ENCODE data around the gene KRTAP10-8.
"Not testable (repeated sequence)": the region's sequence is repeated elsewhere in the genome, so short reads cannot be mapped to it uniquely, and the experiment has no call there.

Gene KRTAP10-8

DNA sequence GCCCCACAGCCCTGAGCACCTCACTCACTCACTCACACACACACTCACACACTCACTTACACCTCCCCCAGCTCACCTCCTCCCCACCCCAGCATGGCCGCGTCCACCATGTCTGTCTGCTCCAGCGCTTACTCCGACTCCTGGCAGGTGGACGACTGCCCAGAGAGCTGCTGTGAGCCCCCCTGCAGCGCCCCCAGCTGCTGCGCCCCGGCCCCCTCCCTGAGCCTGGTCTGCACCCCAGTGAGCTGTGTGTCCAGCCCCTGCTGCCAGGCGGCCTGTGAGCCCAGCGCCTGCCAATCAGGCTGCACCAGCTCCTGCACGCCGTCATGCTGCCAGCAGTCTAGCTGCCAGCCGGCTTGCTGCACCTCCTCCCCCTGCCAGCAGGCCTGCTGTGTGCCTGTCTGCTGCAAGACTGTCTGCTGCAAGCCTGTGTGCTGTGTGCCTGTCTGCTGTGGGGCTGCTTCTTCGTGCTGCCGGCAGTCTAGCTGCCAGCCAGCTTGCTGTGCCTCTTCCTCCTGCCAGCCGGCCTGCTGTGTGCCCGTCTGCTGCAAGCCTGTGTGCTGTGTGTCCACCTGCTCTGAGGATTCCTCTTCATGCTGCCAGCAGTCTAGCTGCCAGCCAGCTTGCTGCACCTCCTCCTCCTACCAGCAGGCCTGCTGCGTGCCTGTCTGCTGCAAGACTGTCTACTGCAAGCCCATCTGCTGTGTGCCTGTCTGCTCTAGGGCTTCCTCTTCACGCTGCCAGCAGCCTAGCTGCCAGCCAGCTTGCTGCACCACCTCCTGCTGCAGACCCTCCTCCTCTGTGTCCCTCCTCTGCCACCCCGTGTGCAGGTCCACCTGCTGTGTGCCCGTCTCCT lies 34.7 kb downstream of the KRTAP10-8 start, which contains the start of gene KRTAP10-11:
TSS of gene KRTAP10-11 (plus strand) at position 49 of the 856 bp plus-strand sequence. CDS start at position 94, 45 bp downstream.
- DNase-seq: not testable (repeated sequence)

DNA sequence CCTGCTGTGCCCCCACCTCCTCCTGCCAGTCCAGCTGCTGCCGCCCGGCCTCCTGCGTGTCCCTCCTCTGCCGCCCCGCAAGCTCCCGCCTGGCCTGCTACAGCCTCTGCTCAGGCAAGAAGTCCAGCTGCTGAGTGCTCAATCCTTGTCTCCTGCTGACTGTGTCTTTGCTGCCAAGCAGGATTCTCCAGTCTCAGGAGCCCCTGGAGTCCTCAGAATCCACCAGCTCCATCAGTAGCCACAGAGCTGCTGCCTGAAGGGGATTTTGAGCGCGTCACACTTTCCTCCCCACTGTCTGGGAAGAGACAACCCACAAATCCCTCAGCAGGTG lies 35.3 kb downstream of the KRTAP10-8 start:
- no peak for DNase-seq

DNA sequence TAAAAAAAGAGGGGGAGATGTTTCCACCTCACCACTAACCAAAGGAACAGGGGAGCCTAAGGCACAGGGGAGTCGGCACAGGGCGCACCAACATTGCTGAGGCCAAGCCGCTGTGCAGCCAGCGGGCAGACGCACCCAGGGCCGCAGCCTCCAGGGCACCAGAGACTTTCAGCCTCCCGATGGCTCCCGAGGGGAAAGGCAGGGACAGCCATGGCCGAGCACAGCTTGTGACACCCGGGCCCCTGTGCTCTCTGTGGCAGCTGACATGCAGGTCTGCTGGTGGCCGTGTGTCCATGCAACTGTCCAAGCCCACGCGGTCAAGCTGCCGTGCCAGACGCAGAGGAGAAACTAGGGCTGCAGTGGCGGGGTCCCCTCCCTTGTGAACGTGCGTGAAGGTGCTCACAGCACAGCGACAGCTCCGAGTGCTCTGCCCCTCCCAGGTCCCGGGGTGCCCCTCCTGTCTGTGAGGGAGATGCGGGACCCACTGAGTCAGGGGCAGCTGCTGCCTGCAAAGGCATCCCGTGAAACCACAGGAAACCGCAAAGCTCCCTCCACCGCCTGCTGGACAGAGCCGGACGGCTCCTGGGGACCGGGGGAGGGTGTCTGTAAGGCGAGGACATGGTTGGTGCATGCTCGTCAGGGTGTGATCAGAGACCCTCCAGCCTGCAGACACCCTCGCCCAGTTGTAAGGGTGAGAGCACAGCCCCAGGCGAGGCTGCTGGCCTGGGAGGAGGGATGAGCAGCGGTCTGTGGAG lies 36.9 kb downstream of the KRTAP10-8 start:
- no peak for DNase-seq

DNA sequence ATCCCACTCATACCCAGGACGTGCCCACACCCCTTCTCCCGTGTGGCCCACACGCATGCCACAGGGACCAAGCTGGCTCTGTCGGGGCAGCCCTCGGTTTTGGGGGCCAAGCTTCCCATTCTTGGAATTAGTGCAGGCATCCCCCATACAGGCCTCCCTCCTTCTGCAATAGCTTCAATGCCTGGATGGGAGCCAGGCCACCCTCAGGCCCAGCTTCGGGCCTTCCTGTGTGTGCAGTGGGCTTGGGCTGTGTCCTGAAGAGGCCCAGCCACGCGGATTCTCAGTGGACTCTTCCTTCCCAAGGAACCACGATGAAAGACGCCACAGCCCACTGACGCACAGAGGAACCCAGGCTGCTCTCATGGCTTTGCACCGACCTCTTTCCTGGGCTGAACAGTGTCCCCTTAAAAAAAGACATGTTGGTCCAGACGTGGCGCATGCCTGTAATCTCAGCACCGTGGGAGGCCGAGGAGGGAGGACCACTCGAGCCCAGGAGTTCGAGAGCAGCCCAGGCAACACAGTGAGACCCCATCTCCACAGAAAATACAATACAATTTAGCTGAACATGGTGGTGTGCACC lies 37.7 kb downstream of the KRTAP10-8 start:
- DNase-seq: no peak

DNA sequence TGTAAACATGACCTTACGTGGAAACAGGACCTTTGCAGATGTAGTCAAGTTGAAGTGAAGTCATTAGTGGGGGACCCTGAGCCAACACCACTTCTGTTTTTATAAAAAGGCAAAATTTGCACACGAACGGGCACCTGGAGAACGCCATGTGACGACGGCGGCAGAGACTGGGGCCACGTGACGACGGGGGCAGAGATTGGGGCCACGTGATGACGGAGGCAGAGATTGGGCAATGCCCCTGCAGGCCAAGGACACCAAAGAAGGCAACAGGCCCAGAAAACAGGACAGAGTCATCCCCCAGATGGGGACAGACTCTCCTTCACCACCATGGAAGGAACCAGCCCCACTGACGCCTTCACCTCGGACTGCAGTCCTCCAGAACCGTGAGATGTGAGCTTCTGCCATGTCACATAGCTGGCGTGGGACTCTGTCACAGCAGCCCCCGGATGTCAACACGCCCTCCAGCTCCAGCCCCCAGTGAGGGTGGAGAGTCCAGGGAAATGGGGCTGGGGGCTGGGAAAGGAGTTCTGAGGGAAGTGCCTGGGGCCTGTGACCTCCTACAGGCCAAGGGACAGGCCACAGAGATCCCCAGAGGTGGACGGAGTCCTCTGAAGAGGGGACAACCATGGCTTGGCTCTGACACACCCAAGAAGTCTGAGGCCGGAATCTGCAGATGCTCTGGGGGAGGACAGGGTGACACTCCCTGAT lies 38.5 kb downstream of the KRTAP10-8 start:
- DNase-seq: no peak

DNA sequence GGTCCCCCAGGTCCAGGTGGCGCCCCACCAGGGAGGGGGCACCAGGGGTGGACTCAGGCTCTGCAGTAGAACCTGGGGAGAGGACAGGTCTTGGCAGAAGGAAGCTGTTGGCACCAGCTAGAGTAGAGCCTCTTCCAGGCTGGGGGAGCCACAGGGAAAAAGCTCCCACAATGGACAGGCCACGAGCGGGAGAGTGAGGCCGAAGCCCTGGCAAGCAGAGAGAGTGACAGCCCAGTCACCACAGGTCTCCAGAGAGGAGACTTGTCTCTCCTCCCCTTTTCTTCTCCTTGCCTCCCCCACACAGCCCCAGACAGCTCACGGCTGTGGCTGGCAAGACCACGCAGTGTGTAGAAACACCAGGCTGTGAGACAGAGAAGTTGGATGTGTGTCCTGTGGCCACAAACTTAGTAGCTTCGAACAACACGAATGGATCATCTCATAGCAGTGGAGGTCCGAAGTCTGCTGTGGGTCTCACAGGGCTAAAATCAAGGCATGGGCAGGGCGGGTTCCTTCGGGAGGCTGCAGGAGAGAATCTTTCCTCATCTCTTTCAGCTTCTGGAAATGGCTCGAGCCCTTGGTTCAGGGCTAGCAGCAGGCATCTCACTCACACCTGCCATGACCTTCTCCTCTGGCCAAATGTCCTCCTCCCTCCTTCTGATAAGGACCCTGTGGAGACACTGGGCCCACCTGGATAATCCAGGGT lies 39.2 kb downstream of the KRTAP10-8 start:
- no peak for DNase-seq

DNA sequence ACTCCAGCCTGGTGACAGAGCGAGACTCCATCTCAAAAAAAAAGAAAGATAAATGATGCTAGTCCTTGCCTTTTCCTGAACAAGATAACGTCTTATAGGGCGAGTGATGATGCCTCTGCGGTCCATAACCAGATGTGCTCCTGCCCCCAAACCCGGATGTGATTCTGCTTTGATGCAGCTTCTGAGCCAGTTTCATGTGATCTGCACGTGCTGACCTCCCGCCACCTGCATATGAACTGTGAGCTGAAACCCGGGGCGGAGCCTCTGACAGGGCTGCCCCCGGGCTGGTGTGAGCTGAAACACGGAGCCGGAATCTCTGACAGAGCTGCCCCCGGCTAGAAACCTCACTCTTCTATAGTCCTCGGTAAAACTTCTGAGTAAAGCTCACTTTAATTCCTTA lies 41.2 kb downstream of the KRTAP10-8 start:
- DNase-seq: no peak

DNA sequence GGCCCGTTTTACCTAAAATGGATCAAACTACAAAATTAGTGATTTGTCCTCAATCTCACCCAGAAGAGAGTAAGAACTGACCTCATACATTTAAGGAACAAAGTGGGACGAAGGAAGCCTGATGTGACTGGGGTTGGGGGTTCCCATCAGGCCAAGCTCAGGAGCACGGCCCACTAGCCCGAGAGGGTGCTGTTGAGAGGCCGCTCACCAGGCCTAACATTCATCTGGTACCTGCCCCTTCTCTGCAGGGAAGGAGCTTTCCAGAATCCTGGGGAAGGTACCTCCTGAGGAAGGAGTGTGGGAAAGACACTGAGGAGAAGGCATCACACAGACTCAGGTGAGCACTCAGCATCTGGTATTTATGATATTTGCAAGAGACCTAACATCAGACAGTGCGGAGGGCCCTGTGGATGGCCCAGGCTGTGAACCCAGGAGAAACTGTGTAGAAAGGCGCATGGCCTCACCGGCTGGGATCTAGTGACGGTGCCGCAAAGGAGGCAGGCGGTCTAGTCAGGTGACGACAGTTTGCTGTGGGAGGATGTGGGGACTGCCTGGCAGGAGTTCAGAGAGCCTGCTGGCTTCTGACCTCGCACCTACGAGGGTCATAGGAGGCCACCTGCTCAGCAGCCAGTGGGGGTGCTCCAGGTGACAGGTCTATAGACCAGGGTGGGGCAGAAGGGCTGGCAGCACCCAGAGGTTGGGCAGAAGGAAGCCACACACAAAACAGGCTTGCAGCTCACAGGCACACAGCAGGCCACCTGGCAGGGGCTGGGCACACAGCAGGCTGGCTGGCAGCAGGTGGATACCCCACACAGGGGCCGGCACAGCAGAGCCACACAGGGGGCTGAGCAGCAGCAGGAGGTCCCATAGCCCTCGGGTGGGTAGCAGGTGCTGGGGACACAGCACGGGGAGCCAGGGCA lies 42.0 kb downstream of the KRTAP10-8 start:
- DNase-seq: no peak

DNA sequence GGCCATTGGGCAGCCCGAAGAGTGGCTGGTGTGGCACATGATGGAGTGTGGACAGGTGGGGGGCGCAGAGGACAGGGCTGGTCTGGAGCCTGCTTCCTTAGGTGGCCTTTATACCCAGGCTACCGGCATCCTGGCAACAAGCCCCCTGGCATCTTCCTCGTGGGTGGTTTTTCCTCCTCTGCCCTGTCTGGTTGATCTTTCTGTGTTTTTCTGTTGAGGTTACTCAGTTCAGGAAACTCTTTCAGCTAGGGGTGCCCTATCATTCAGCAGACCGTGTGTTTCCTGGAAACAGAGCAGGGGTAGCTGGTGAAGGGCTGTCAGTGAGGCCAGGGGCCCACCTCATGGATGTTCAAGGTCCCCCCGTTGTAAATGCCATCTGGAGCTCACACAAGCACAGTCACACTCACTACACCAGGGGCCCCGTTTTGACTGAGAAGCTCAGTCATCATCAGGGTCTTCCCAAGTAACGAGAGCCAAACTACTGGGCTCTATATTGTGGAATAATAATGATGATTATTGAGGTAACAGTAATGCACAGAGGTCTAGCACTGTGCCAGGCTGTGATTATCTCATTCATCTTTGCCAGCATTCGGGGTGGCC lies 42.8 kb downstream of the KRTAP10-8 start, which contains the start of gene KRTAP12-4:
TSS of gene KRTAP12-4 (minus strand) at position 84 of the 600 bp plus-strand sequence. CDS start at position 39, 45 bp downstream.
- no peak for DNase-seq

DNA sequence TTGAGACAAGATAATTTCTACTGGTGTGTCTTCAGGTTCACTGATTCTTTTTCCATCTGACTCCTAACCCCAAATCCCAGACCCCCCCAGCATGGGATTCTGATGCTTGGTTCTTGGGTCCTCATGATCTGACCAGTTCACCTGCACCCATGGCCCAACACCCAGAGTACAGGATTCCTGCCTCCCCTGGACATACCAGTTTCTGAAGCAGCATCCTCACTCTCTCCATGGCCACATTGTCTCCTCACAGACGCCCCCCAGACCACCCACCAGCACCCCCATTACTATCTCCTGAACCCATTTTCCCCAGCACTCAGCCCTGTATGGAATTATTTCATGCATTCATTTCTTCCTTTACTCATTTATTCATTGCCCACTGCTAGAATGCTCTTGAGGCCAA lies 45.0 kb downstream of the KRTAP10-8 start:
- DNase-seq: no peak

DNA sequence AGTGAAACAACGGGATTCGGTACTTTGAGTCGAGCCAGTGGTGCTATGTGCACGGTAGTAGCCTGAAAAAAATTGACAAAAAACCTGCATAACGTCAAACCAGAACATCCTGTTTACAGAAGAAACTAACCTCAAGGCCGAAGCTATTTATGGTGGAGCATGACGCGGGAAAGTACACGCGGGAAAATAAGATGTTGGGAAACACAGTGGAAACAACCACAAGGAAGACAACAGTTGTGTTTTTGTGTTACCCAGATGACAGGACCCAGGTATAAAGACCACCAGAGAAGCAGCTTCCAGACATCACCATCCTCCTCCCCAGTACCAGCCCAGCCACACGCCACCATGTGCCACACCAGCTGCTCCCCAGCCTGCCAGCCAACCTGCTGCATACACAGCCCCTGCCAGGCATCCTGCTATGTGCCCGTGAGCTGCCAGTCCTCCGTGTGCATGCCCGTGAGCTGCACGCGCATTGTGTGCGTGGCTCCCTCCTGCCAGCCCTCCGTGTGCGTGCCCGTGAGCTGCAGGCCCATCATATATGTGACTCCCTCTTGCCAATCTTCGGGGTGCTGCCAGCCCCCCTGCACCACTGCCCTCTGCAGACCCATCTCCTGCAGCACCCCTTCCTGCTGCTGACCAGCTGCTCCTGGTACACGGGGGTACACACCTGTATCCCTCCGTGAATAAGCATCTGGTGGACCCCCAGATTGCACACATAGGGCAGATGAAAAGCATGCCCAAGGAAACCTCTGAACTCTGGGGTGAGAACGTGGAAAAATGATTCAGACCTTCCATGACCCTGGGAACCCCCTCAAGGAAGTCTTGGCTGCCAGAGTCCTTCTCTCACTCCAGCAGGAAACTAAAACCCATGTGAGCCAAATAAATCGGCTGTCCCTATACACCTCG lies 46.0 kb downstream of the KRTAP10-8 start, which contains the start of gene KRTAP12-3:
TSS of gene KRTAP12-3 (plus strand) at position 298 of the 906 bp plus-strand sequence. CDS start at position 346, 48 bp downstream.
- no peak for DNase-seq

DNA sequence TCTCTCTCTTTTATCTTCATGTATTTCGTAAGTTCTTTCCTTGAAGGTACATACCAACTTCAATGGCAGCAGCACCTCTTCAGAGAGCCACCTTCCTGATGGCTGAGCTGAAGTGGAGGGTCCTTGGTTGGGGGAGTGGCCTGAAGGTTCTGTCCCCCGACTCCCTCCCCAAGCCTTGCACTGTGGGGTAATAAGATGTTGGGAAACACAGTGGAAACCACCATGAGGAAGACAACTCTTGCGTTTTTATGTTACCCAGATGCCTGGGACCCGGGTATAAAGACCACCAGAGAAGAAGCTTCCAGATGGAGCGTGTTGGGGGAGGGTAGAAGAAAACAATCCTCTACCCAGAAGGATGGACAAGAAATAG lies 46.6 kb downstream of the KRTAP10-8 start:
- DNase-seq: no peak

DNA sequence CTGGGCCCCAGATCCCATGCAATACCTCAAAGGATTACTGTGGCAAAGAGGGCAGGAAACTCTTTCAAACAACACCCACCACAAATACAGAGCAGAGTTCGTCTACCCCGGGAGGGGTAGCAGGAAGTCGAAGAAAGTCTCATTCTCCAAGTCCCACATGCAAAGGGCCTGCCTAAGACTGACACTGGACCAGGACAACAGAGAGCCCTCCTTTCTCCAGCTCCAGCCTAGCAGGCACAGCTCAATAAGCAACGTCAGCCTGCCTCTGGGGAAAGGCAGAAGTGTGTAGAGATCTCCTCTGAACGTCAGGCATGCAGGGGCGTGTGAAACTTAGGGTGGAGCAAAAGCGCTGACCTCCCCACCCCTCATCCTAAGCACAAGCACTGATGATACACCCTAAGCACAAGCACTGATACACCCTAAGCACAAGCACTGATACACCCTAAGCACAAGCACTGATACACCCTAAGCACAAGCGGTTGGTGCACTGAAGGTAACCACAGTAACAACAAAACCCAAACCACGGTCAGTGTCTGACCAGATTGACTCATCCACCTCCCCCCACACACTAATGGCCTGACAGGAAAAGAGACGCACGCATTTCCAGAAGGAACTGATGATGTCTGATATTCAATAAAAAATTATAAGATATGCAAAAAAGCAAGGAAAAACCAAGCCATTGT lies 47.2 kb downstream of the KRTAP10-8 start:
- DNase-seq: no peak

DNA sequence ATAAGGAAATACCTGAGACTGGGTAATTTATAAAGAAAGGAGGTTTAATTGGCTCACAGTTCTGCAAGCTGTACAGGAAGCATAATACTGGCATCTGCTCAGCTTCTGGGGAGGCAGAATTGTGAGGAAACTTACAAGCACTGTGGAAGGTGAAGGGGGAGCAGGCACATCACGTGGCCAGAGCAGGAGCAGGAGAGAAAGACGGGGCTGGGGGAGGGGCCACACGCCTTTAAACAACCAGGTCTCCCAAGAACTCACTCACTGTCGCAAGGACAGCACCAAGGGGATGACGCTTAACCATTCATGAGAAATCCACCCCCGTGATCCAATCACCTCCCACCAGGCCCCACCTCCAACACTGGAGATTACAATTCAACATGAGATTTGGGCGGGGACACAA lies 49.7 kb downstream of the KRTAP10-8 start:
- DNase-seq: not testable (repeated sequence)

All from inflammatory macrophage (primary cell).